HG03025 (cell line): ENCODE data around the gene PPM1G.
A peak's percentile ranks its signal among the peaks of the same experiment; 100 is the strongest.
"Not testable (repeated sequence)": the region's sequence is repeated elsewhere in the genome, so short reads cannot be mapped to it uniquely, and the experiment has no call there.

Experiments used
- ATAC-seq: cut with Tn5 transposase; IDR thresholded peaks from one replicate; pipeline ENCODE4 v1.9.1; 2021; ENCODE audit warnings: mild to moderate bottlenecking, moderate library complexity; ENCODE audit not compliant: unreplicated experiment, low FRiP score

PPM1G gene

DNA sequence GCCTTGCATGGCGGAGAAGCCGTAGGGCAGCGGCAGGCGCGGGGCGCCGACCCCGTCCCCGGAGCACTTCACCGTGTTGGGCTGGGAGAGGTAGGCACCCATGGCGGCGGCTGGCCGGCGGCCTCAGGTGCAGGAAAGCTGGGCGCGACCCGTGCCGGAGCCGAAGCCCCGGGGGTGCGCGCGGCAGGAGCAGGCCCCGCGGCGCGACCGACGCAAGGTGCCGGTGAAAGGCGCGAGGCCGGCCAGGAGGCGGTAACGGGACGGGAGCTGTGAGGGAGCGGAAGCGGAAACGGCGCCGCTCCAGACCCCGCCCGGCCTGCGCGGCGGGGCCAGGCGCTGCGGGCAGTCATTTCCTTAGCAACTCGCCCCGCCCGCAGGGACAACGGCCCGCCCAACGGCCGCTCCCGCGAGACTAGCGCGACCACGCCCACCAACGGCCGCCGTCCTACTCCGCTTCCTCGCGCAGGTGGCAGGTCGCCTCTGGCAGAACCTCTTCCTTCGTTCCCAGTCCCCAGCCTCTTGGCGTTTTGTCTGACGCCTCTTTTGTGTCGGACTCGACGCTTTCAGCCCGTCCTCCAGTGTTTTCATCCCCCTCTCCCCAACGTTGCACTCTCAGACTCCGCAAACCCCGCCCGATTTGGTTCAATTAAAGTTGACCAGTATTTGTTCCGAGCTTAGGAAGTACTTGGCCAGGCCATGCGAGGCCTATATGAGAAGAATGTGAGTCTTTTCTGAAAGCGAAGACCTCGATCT is at the start of gene PPM1G:
Gene PPM1G, minus strand, starts transcription at position 271 of the 753 bp plus-strand sequence. Its CDS starts 169 bp downstream, at position 102.
- peak; percentile 80 for ATAC-seq

- no peak for ATAC-seq
Measured at GRCh38 chr2:27453968-27454367, 44.6 kb upstream of the PPM1G start.

DNA sequence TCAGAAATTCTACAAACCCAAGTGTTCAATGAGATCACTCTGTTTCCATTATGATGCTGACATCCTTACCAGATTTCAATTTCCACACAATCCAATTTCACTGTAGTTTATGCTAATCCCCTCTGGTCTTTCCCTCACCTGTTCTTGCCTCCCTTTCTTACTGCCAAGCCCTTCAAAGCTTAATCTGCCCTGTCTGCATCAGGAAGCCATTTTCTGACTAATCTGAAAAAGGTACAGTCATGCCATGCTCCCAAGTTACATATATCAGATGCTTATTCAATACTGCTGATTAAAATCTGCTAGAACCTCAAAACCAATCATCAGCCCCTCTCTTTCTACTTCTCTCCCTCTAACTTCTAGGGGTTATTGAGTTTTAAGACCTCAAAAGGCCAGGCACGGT is 41.7 kb upstream of the PPM1G start:
- ATAC-seq: no peak

GRCh38 chr2:27448381-27448780 is 39.0 kb upstream of the PPM1G start:
- no peak for ATAC-seq

DNA sequence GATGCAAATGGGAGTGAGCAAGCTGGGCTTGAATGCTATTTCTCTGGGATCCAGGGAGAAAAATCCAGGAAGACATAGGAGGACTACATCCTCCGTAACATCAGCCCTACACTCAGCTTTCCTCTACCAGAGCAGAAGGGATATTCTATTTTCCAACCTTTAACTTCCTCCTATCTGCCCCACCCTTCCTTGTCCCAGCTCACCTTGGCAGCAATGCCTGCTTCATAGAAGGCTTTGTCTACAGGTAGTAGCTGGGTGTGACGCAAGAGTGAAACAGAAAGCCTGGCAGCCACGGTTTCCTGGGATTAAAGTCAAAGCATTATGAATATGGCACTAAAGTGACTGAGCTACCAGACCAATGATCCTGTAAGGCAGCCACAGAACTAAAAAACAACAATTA is 36.7 kb upstream of the PPM1G start:
- no peak for ATAC-seq

GRCh38 chr2:27445615-27446014 is 36.2 kb upstream of the PPM1G start:
- no peak for ATAC-seq

DNA sequence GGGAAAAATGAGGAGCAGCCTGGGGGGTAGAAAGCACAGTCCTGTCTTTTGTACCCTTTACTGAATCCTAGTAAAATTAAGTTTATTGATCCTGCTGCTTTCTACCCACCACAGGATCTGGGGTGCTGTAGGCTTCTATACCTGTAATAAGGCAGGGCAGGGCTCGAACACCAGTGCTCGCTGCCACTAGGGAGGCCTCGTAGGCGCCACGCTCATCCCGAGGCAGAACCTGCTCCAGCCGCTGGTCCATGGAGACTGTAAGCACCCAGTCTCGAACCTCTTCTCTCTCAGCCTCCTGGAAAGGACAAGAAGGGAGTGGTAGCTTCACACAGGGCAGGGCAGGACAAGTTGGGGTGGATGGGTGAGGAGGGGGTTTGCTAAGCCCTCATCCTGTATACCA is 35.8 kb upstream of the PPM1G start:
- no peak for ATAC-seq

DNA sequence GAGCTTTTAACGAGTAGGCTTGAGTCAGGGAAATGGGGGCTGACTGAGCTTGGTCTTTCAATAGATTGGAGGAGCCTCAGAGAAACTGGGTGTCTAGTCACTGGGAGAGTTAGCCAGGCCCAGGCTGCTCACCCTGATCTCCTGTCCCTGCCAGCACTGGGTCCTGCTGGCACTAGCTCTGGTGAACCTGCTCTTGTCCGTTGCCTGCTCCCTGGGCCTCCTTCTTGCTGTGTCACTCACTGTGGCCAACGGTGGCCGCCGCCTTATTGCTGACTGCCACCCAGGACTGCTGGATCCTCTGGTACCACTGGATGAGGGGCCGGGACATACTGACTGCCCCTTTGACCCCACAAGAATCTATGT is 33.5 kb upstream of the PPM1G start:
- ATAC-seq: no peak

GRCh38 chr2:27441958-27442919 is 32.8 kb upstream of the PPM1G start, which contains the start of gene KRTCAP3:
Gene KRTCAP3, plus strand, starts transcription at chr2:27442381. Its CDS starts 32 bp downstream, at chr2:27442413.
- ATAC-seq: no peak

DNA sequence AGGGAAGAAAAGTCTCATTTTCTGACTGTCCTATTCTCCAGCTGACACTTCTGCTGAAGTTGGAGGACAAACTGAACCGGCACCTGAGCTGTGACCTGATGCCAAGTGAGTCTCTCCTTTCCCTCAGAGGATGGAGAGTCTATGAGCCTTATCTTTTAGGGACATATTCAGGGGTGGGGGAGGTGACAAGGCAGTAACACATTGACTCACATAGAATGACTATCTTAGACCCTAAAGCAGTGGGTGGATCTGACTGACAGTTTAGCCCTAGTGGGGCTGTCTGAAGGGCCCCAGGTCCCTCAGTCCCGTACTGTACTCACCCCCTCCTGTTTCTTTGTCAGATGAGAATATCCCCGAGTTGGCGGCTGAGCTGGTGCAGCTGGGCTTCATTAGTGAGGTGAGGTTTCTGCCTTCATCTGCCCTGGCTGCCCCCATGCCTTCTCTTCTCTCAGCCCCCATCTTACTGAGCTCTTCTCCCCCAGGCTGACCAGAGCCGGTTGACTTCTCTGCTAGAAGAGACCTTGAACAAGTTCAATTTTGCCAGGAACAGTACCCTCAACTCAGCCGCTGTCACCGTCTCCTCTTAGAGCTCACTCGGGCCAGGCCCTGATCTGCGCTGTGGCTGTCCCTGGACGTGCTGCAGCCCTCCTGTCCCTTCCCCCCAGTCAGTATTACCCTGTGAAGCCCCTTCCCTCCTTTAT is 32.0 kb upstream of the PPM1G start:
- ATAC-seq: no peak

GRCh38 chr2:27435628-27436027 is 26.2 kb upstream of the PPM1G start:
- no peak for ATAC-seq

GRCh38 chr2:27431395-27431794 is 22.0 kb upstream of the PPM1G start:
- ATAC-seq: no peak

GRCh38 chr2:27428978-27429541 is 19.7 kb upstream of the PPM1G start:
- peak; percentile 66 for ATAC-seq

DNA sequence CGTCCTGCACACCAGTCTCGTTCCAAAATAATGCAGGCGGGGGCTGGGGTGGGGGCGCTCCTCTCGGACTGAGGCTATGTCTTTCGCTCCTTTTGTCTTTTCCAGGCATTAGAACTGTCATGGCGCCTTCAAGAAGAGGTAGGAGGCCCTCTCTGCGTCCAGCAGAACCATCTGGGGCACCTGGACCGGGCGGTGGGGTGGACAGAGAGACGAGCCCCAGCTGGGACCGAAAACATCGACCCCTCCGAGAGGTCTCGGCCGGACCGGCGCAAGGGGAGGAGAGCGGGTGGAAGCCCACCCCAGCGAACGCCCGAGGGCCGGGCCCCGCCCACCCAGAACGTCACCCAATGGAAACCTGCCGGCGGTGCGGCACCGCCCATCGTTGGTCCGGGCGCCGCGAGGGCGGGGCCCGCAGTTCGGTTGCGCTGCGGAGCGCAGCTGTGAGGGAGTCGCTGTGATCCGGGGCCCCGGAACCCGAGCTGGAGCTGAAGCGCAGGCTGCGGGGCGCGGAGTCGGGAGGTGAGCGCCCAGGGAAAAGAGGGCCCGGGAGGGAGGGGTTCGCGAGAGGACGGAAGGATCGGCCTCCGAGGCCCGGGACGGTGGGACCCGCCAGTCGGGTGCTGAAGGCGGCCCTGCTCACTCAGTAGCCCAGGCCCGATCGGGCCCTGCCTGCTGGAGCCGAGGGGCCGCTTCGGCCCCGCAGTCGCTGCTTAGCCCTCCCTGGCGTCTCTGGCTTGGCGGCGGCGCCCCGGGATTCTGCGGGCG is 19.0 kb upstream of the PPM1G start, which contains the start of gene NRBP1:
Gene NRBP1, plus strand, starts transcription at position 419 of the 765 bp plus-strand sequence. CDS start 4,643 bp downstream, outside the sequence.
- peak; percentile 89 for ATAC-seq

DNA sequence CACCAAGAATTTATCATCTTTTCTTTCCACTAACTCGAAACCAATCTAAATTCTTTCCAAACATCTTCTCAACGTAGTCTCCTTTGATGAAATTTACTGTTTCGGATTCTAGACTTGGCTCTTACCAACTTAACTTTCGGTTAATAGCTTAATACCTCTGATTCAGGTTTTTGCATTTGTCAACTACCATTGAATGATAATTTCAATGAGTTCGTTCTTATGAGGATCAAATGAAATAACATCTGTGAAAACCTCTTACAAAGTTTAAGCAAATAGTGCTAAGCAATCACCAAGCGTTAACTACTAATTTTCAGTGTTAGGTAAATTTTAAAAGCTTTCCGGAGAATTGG is 18.4 kb upstream of the PPM1G start:
- ATAC-seq: no peak

DNA sequence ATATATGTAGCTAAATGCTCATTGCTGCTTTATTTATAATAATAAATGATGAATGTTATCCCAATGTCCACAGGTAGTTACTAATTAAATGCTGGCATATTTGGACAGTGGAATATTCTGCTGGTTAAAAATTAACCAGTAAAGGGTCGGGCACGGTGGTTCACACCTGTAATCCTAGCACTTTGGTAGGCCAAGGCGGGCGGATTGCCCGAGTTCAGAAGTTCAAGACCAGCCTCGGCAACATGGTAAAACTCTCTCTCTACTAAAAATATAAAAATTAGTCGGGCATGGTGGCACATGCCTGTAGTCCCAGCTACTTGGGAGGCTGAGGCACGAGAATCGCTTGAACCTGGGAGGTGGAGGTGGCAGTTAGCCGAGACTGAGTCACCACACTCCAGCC is 15.6 kb upstream of the PPM1G start:
- not testable (repeated sequence) for ATAC-seq

DNA sequence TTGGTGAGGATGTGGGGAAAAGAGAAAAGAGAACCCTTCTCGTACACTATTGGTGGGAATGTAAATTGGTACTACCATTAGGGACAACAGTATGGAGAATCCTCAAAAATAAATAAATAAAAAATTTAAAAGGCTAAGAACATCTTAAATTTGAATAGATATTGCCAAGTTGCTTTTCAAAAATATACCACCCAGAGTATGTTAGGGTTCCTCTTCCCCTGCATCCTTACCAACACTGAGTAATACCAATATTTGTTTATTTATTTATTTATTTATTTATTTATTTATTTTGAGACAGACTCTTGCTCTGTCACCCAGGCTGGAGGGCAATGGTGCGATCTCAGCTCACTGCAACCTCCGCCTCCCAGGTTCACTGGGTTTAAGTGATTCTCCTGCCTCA is 13.6 kb upstream of the PPM1G start:
- no peak for ATAC-seq

- ATAC-seq: no peak
Measured at GRCh38 chr2:27421660-27422250, 12.4 kb upstream of the PPM1G start.

GRCh38 chr2:27420996-27421395 is 11.6 kb upstream of the PPM1G start:
- no peak for ATAC-seq
